HG03457 (cell line): Measurements from ENCODE around the gene GTF2I.
"Not testable (repeated sequence)": the region's sequence is repeated elsewhere in the genome, so short reads cannot be mapped to it uniquely, and the experiment has no call there.

ENCODE experiments used
- ATAC-seq: cut with Tn5 transposase; IDR thresholded peaks from one replicate; pipeline ENCODE4 v1.9.1; 2021; ENCODE audit warnings: moderate number of reproducible peaks; ENCODE audit not compliant: unreplicated experiment

Gene GTF2I

GRCh38 chr7:74709880-74710671, 52.6 kb downstream of the GTF2I start:
- no peak for ATAC-seq

DNA sequence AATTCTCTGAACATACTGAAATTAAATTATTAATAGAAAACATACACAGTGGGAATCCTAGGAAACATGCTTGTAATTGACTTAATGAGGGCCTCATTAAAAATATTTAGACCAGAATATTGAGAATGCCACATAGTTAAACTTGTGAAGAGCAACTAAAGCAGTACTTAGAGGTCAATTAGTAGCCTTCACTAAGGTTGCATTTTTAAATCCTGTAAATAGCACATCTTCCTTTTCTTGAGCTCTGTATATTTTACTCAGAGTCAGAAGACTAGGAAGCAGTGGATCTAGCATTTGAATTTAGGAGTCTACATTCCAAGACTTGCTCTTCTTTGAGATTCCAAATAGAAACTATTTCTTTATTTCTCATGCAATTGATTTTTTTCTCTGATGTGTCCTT, 56.0 kb downstream of the GTF2I start:
- no peak for ATAC-seq

DNA sequence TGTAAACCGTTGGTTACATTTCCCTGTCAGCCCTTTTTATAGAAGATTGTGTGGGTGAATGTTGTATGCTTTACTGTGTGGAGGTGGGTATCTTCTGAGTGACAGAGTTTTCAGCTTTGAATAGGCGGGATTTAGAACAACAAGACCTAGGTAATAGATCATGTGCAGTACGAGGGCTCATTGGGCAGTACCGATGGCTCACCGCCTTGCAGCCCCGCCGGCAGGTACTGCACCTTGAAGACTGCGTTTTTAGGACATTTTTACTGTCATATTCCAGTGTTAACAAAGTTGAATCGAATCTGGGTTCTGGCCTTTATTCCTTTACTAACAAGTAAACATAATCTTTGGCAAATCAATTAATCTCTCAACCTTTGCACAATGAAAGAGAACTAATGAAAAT, 60.4 kb downstream of the GTF2I start:
- no peak for ATAC-seq

GRCh38 chr7:74718336-74718735, 60.8 kb downstream of the GTF2I start:
- ATAC-seq = no peak

DNA sequence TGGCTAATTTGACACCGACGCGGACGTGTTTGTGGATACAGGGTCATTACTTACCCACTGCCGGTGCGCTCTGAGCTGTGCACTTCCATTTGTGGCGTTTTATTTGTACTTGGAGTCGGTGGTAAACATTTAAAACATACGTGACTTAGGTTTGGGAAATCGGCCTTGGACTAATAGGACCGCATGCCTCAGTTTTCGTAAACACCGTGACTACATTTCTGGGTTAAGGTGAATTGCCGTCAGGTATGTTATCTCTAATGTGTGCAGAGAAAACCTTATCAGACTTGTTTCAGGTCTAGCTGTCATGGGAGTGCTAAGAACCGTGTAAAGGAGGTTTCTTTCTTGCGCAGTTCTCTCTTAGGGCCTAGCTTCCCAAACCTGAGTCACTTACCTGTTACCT, 64.6 kb downstream of the GTF2I start:
- ATAC-seq = no peak

DNA sequence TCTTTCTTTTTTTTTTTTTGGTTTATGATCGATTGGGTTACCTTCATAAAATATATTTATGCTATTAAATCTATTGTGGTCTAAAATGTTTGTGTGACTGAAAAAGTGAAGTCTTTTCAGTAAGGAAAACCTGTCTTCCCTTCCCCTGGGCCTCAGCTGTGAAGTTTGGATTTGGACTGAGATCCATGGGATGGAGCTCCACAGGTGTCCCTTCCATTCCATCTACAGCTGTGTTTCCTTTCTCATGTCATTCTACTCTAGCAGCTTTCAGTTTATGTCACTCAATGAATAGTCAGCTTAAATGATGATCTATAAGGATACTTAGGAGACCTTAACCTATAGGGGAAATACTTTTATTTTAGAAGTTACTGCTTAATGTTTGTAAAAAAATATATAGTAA, 68.3 kb downstream of the GTF2I start:
- no peak for ATAC-seq

GRCh38 chr7:74726309-74727101, 69.0 kb downstream of the GTF2I start:
- ATAC-seq = no peak

DNA sequence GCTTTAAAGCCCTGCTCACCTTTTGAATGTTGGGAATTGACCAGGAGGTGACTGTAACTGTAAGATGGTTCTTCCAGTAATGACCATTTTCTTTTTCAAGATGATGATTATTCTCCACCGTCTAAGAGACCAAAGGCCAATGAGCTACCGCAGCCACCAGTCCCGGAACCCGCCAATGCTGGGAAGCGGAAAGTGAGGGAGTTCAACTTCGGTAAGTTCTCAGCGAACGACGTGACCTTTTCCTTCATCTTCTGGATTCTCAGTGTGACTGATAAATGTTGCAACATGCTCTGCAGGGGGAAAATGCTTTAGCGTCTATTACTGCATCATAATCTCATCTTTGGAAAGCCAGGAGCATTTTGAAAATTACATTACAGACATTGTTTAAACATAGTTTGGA, 71.2 kb downstream of the GTF2I start:
- ATAC-seq = not testable (repeated sequence)

DNA sequence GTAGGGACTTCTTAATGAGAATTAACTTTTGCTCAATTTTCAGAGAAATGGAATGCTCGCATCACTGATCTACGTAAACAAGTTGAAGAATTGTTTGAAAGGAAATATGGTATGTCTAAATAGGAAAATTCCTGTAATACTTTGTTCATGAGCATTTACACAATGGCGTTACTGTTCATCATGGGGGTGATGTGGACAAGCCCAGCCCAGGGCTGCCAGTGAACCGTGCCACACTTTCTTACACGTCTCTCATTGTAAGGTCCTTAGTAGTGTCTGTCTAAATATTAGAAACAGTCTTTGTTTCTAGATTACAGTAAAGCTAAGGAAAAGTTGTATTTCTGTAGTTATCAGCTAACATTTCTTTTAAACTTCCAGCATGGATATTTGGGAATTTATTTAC, 72.7 kb downstream of the GTF2I start:
- ATAC-seq = not testable (repeated sequence)

DNA sequence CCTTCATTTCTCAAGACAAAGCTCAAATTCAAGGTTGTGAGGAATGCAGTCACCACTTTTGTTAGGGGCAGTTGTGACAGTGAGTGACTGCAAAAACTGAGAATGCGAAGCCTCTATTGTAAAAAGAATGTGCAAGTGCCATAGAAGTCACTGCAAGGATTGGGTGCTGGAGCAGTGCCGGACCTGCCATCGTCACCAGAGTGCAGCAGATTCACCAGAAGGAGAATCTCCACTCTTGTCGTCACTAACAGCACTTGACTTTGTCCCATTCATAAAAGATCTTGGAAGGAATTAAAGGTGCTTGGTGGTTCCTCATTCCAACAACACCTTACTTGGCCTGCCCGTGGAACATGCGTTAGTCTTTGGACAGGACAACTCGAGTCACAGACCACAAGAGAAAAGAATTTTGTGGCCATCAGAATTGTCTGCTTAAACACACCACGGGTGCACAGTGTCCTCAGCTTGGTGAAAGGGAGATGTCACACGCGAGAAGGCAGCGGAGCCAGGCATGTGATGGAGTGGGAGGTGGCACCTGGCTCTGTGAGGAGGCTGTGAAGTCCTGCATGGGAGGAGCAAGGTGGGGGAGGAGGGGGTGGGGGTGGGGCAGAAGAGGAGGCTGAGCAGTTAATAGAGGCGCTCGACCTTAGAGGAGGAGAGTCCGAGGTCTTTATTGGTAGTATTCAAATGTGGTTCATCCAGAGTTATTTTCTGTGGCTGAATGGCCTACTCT, 82.6 kb downstream of the GTF2I start:
- ATAC-seq = not testable (repeated sequence)

DNA sequence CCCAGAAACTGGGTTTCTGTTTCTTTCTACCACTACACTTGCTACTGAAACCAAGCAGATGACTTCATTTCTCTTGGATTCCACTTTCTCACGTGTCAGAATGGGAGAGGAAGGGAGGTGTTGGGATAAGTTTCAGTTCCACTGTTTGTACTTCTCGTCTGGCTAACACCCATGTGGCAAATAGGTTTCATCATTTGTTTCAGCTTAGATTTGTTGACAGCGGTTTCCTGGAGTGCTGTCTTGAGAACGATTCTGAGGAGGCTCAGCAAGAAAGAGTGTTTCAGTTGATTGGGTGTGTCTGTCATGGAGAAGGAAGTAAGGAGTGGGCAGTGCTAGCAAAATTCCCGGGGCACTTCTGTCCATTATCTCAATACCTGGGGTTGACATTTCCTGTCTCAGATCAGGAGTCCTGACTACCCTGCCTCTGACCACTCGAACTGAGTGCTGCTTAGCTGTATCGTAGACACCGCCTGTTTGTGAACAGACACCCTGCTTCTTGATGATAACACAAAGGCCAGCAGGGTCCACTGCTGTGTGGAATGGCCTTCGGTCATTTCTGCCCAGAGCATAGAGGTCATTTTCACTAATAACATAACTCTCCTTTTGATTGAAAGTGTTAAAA, 86.5 kb downstream of the GTF2I start:
- not testable (repeated sequence) for ATAC-seq

DNA sequence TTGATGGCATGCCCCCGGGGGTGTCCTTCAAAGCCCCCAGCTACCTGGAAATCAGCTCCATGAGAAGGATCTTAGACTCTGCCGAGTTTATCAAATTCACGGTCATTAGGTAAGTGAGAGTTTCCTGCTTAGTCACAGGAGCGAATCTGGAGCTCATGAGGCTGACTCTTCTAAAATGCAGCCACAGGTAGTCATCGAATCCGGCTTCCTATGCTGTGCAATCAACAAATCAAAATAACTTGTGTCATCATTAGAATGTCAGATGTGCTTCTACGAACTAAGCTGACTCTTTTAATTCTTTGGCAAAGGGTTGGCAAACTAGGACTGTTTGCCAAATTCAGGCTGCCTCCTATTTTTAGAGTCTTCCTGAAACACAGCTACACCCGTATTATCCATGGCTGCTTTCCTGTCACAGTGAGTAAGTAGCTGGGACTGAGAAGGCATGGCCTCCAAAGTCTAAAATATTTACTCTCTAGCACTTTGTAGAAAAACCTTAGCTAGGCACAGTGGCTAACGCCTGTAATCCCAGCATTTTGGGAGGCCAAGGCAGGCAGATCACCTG, 96.5 kb downstream of the GTF2I start:
- not testable (repeated sequence) for ATAC-seq

- ATAC-seq = not testable (repeated sequence)
These were observed 99.2 kb downstream of the GTF2I start for GRCh38 chr7:74756673-74757072.

DNA sequence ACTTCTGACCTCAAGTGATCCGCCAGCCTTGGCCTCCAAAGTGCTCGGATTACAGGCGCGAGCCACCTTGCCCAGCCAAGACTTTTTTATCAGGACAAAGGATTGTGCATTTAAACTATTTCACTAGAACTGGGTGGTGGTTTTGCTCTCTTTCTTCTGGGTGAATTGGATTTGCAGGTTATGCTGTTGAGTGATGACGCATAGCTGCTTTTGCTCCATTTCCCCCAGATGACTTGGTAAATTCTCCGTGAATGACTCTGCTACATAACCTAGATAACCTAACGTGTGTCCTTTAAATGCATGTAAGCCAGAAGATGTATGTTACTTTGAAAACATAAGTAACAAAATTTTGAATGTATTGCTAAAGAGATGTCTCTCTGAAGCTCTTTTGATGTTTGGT, 100.8 kb downstream of the GTF2I start:
- ATAC-seq = not testable (repeated sequence)

- not testable (repeated sequence) for ATAC-seq
These were observed 101.5 kb downstream of the GTF2I start for GRCh38 chr7:74758982-74759381.

DNA sequence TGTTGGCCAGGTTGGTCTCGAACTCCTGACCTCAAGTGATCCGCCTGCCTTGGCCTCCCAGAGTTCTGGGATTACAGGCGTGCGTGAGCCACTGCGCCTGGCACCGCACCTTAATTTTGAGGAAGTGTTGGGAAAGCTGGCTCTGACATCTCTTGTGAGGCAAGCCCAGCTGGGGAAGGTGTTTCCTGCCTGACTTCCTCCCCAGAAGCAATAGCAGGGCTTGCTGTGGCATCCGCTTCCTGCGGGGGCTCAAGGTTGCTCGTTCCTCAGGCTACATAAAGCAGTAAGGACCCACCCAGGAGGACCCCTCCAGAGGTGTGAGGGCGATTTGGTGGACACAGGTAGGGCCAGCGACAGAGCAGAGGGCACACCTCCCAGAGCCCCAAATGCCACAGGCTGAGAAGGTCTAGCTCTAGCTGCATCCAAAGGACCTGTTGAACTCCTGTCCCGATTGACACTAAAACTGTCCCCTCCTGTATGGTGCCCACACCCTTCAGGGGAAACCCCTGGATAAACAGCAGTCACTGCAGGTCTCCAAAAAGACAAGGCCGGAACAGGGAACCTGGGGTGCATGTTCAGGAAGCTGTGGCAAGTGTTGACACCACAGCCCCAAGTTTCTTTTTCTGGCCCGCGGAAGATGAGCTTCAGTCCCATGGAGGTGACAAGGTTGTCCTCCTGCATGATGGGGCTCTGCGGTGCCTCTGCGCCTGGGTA, 107.8 kb downstream of the GTF2I start:
- ATAC-seq = not testable (repeated sequence)

DNA sequence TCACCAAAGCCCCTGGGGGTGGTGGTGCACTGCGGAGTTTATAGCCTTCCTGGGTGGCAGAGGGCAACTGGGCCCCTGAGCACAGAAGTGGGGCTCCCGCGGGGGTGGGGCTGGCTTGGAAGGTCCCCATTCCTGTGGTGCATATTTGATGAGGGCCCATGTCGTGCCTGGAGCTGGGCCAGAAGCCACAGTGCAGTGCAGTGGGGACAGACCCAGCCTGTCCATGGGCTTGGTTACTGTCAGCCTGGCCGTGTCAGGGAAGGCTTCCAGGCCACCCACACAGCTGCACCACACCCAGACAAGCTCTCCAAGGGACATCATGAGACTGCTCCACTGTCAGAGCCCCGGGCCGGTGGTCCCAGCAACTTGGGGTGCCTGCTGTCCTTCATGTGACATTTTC, 109.0 kb downstream of the GTF2I start:
- ATAC-seq = not testable (repeated sequence)

DNA sequence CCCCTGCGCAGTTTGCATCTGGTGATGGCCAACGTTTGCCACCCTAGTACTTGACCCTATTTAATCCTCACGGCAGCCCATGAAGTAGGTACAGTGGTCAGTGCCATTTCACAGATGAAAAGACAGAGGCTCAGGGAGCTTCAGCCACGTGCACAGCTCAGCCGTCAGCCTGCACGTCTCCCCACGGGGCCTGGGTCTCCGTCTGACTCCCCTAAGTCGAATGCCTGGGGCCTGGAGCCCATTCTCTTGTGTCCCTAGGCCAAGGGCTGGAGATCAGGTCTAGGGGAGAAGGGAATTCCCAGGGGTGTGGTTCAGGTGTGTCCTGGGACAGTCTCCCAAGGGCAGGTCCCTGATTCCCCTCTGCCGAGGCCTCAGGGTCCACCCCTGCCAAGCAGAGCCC, 109.5 kb downstream of the GTF2I start:
- not testable (repeated sequence) for ATAC-seq

GRCh38 chr7:74770062-74770461, 112.5 kb downstream of the GTF2I start:
- not testable (repeated sequence) for ATAC-seq

- not testable (repeated sequence) for ATAC-seq
These were observed 114.6 kb downstream of the GTF2I start for GRCh38 chr7:74772093-74772492.
